K562 (cell line): ENCODE data around the gene DNAJC12. TPM values are rescaled to one million over a fixed set of nuclear protein-coding genes. Genes with fewer than 3 reads are reported as not detected.

Source experiments
- ATAC-seq: fragments of 200-7000 bp; cut with Tn5 transposase; 3 replicates; pipeline ENCODE4 v1.9.1; 2020; ENCODE audit warnings: moderate library complexity
- BruUV-seq: library from RNA; stranded (reverse); fragments of 400-500 nt; replicated peaks from 2 replicates; lab custom pipeline; 2021; lab: Mats Ljungman, UMichigan
- CTCF ChIA-PET: fragments of 300-600 bp; formaldehyde crosslinking; extraction: SDS; loops from one replicate; lab custom pipeline; 2021; ENCODE audit warnings: low intra/inter-chr PET ratio; lab: Yijun Ruan, JAX
- POLR2A ChIA-PET: fragments of 300-600, 350-650 bp; sonication (Branson Sonifier 250); formaldehyde crosslinking; extraction: SDS; loops from one replicate; lab custom pipeline; 2021; ENCODE audit warnings: antibody characterized with exemption, inconsistent platforms; lab: Yijun Ruan, JAX
- DNase-seq, 4 experiments: peaks; one replicate each; pipeline versions ENCODE4 v3.0.0 to v3.0.0-alpha.2; 2011 to 2018; ENCODE audit warnings: low spot score in 3 of 4, mixed read lengths in 3 of 4; ENCODE audit errors: extremely low read depth in 1 of 4
- FAIRE-seq: peaks from 2 replicates; lab custom pipeline; 2011; peaks lifted over from hg19 to GRCh38; lab: Jason Lieb, UNC
- H2AFZ ChIP-seq: 2 replicates; pipeline ENCODE4 v1.6.0; 2011; ENCODE audit warnings: low read depth, low read length, control low read depth, inconsistent platforms
- H3K27ac ChIP-seq: fragments of 200-600 bp; 3 replicates; pipeline ENCODE4 v1.8.0; 2011; ENCODE audit warnings: low read depth, mild to moderate bottlenecking, control low read depth, inconsistent platforms, low read length, moderate library complexity, mixed read lengths; ENCODE audit errors: extremely low read depth
- H3K27me3 ChIP-seq, 2 experiments: fragments of 300-600 bp in 1 of 2; 2 replicates in 1 of 2; 3 replicates in 1 of 2; pipeline versions ENCODE4 v1.6.0 to v1.8.0; 2011; ENCODE audit warnings: inconsistent platforms in 2 of 2, low read length in 2 of 2, mild to moderate bottlenecking in 1 of 2, mixed read lengths in 1 of 2, moderate library complexity in 1 of 2; ENCODE audit not compliant: control insufficient read depth in 2 of 2, insufficient read depth in 2 of 2
- H3K36me3 ChIP-seq: fragments of 300-600 bp; 3 replicates; pipeline ENCODE4 v1.8.0; 2011; ENCODE audit warnings: mild to moderate bottlenecking, low read length, inconsistent platforms; ENCODE audit not compliant: control insufficient read depth, insufficient read depth
- H3K4me1 ChIP-seq, 2 experiments: fragments of 200-600 bp in 1 of 2; replicated peaks in 1 of 2; 2 replicates in 1 of 2; 3 replicates in 1 of 2; pipeline versions ENCODE4 v1.5.1 to v1.8.0; 2011; ENCODE audit warnings: inconsistent platforms in 2 of 2, low read length in 2 of 2, mild to moderate bottlenecking in 1 of 2, mixed read lengths in 1 of 2, moderate library complexity in 1 of 2; ENCODE audit not compliant: control insufficient read depth in 2 of 2, insufficient read depth in 2 of 2
- H3K4me2 ChIP-seq: 2 replicates; pipeline ENCODE4 v1.6.1; 2011; ENCODE audit warnings: low read length, control low read depth, inconsistent platforms, mixed read lengths; ENCODE audit not compliant: insufficient read depth
- H3K4me3 ChIP-seq: fragments of 200-600 bp; sonication (generic), shearing (Covaris generic); 2 replicates; pipeline ENCODE4 v1.5.1; 2016; ENCODE audit warnings: control low read depth, inconsistent platforms
- H3K79me2 ChIP-seq: fragments of 200-600 bp; 3 replicates; pipeline ENCODE4 v1.8.0; 2011; ENCODE audit warnings: low read length, inconsistent platforms; ENCODE audit not compliant: control insufficient read depth, insufficient read depth
- H3K9ac ChIP-seq, 2 experiments: 2 replicates each; pipeline versions ENCODE4 v1.6.0 to v1.6.1; 2011; ENCODE audit warnings: low read depth in 2 of 2, low read length in 2 of 2, control low read depth in 1 of 2, inconsistent platforms in 1 of 2, mild to moderate bottlenecking in 1 of 2, mixed read lengths in 1 of 2; ENCODE audit not compliant: insufficient read depth in 1 of 2
- H3K9me1 ChIP-seq: one replicate; pipeline ENCODE4 v1.6.0; 2011; ENCODE audit warnings: inconsistent platforms, mild to moderate bottlenecking, low read length, moderate library complexity; ENCODE audit not compliant: control insufficient read depth, insufficient read depth
- H3K9me3 ChIP-seq: replicated peaks from 2 replicates; pipeline ENCODE4 v1.5.1; 2011; ENCODE audit warnings: low read depth, low read length, inconsistent platforms; ENCODE audit not compliant: control insufficient read depth, insufficient read depth
- H4K20me1 ChIP-seq: replicated peaks from 2 replicates; pipeline ENCODE4 v1.6.1; 2011; ENCODE audit warnings: low read length, inconsistent platforms, mixed read lengths; ENCODE audit not compliant: control insufficient read depth, insufficient read depth
- CEBPG ChIP-seq, 3 experiments: fragments of 200-800 bp in 1 of 3; sonication (Bioruptor generic) in 1 of 3; sonication (generic) in 1 of 3; formaldehyde crosslinking in 1 of 3; IDR thresholded peaks in 2 of 3; conservative IDR thresholded peaks in 1 of 3; 2 replicates each; pipeline versions ENCODE4 v1.6.1 to v1.8.0; 2016 to 2022; ENCODE audit warnings: missing compliant biosample characterization in 2 of 3, missing genetic modification characterization in 2 of 3, mild to moderate bottlenecking in 1 of 3, missing genetic modification reagents in 1 of 3
- KDM5B ChIP-seq: fragments of 200-600 bp; sonication (generic); IDR thresholded peaks from 2 replicates; pipeline ENCODE4 v1.6.1; 2012; ENCODE audit warnings: low read depth, mild to moderate bottlenecking, moderate library complexity, low read length, control low read depth, inconsistent platforms; ENCODE audit not compliant: insufficient replicate concordance
- LARP7 ChIP-seq: fragments of 450-650 bp; IDR thresholded peaks from 2 replicates; pipeline ENCODE4 v1.6.1; 2016
- NCOA2 ChIP-seq, 2 experiments: fragments of 450-650 bp; IDR thresholded peaks; 2 replicates each; pipeline ENCODE4 v1.6.1; 2018; ENCODE audit warnings: mild to moderate bottlenecking in 2 of 2, moderate library complexity in 1 of 2; ENCODE audit not compliant: partially characterized antibody in 2 of 2
- NFIC ChIP-seq: fragments of 450-650 bp; IDR thresholded peaks from 2 replicates; pipeline ENCODE4 v1.6.1; 2017; ENCODE audit warnings: mild to moderate bottlenecking, inconsistent platforms
- PTRF ChIP-seq: fragments of 450-650 bp; IDR thresholded peaks from 2 replicates; pipeline ENCODE4 v1.6.1; 2016; ENCODE audit warnings: mild to moderate bottlenecking, missing genetic modification characterization, missing compliant biosample characterization
- SIRT6 ChIP-seq: IDR thresholded peaks from one replicate; pipeline ENCODE4 v1.6.1; 2012; ENCODE audit warnings: low read depth, mild to moderate bottlenecking, control low read depth, inconsistent platforms, low read length, moderate library complexity
- SREBF1 ChIP-seq: fragments of 150-350 bp; IDR thresholded peaks from 2 replicates; pipeline ENCODE4 v1.6.1; 2014; ENCODE audit warnings: antibody characterized with exemption, low read depth, low read length, borderline replicate concordance
- TCF3 ChIP-seq: sonication (generic); formaldehyde crosslinking; IDR thresholded peaks from 2 replicates; pipeline ENCODE4 v1.4.0; 2020; ENCODE audit warnings: mild to moderate bottlenecking, missing genetic modification reagents
- TRIM28 ChIP-seq: fragments of 450-650 bp; IDR thresholded peaks from 2 replicates; pipeline ENCODE4 v1.6.1; 2017
- ZNF408 ChIP-seq: fragments of 250-450 bp; sonication (Bioruptor Pico); IDR thresholded peaks from 2 replicates; pipeline ENCODE4 v1.4.0; 2020; ENCODE audit warnings: low read depth, mild to moderate bottlenecking, moderate library complexity
- ZNF583 ChIP-seq: fragments of 250-450 bp; sonication (Bioruptor Pico); IDR thresholded peaks from 2 replicates; pipeline ENCODE4 v1.4.0; 2020
- WGBS: fragments of 100-300 bp; shearing (Covaris generic); methylation state at CpG from one replicate; pipeline ENCODE4 v1.1.6; 2016; ENCODE audit warnings: low coverage, mixed read lengths; ENCODE audit not compliant: insufficient coverage; ENCODE audit errors: missing lambda C conversion rate; 5-methylcytosine and 5-hydroxymethylcytosine counted together
- in situ Hi-C: fragments of 300-500 bp; cut with MboI; formaldehyde crosslinking; loops from 4 replicates; pipeline ENCODE4 v1.15.0; 2018; ENCODE audit warnings: inconsistent platforms, mixed read lengths
- intact Hi-C: fragments of 100-400 bp; cut with micrococcal nuclease; formaldehyde crosslinking; loops from 2 replicates; pipeline ENCODE4 v1.14.2; 2022
- polyA plus RNA-seq, 8 experiments: library from polyadenylated mRNA; depleted of rRNA in 4 of 8; stranded (reverse) in 5 of 8; unstranded in 3 of 8; fragments of >200 nt; fragmentation: Nextera tagmentation in 2 of 8; fragmentation: Illumina TruSeq in 1 of 8; extraction: Ambion mirVana in 2 of 8; extraction: Trizol in 1 of 8; gene quantifications; 2 replicates each; pipeline versions ENCODE4 v1.2.1 to v1.2.3, GENCODE V29; 2011 to 2014; ENCODE audit warnings: inconsistent platforms in 1 of 8, missing spikeins in 1 of 8
- total RNA-seq, 7 experiments: library from RNA; depleted of rRNA in 6 of 7; stranded (reverse); fragments of >200 nt in 6 of 7; fragmentation: Illumina TruSeq in 2 of 7; extraction: Trizol in 2 of 7; gene quantifications; 2 replicates each; pipeline versions ENCODE4 v1.2.1 to v1.2.3, GENCODE V29; 2011 to 2021; ENCODE audit warnings: low replicate concordance in 1 of 7
- TF ChIP-seq, protein P1 (sequence below): sonication (generic); formaldehyde crosslinking; IDR thresholded peaks from 2 replicates; pipeline ENCODE4 v1.8.0; 2023; ENCODE audit warnings: mild to moderate bottlenecking, missing genetic modification reagents
- TF ChIP-seq, protein P2 (sequence below): sonication (generic); formaldehyde crosslinking; IDR thresholded peaks from 2 replicates; pipeline ENCODE4 v1.9.0; 2022; ENCODE audit warnings: mild to moderate bottlenecking, missing genetic modification reagents
- TF ChIP-seq, protein P3 (sequence below): fragments of 450-650 bp; IDR thresholded peaks from 2 replicates; pipeline ENCODE4 v1.6.1; 2016
- TF ChIP-seq, protein P4 (sequence below): fragments of 250-450 bp; sonication (Bioruptor Pico); IDR thresholded peaks from 2 replicates; pipeline ENCODE4 v1.4.0; 2020

DNAJC12 gene
- total and polyA plus RNA-seq, 9 of the 15 experiments (the other 6 are each of a cell fraction or from before 2014, with no cell fraction given), result 7.4 to 95.9 (median 68.5) TPM

DNA sequence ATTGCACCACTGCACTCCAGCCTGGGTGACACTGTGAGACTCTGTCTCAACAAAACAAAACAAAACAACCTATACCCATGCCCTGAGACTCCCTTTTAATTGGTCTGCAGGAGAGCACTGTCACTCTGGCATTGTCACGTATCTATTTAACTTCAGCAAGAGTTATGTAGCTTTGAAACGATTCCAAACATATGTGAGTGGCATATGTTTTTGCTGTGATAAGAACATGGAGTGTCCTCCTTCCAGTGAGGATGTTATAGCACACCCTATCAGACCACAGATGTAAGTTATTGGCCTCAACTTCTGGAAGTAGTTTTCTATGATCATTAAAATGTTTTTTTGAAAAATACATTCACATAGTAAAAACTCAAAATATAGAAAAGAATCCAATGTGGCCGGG lies 15.5 kb upstream of the DNAJC12 start:
- DNase-seq, result peak; percentile 32 to 62 (median 52)
- Histone ChIP-seq H3K4me1 (peaks cover 7 to 8% of the 10 kb centered on the region in 2 experiments; a peak in 4 of 5 replicates), H3K9me3 (no peaks in the 10 kb centered on the region), H3K79me2 (peaks cover 7% of the 10 kb centered on the region; the same call in 2 of the 3 replicates), H4K20me1 (no peaks in the 10 kb centered on the region), H3K4me3 (no peak overlapping the region), H3K4me2 (no peak overlapping the region), H2AFZ (0 out of 2 replicates have a peak overlapping the region, but pooled peaks have one; percentile 3), H3K9ac (no peak overlapping the region), H3K9me1 (no peaks in the 10 kb centered on the region), H3K27ac (no peak overlapping the region), H3K36me3 (no peaks in the 10 kb centered on the region; the same call in 2 of the 3 replicates), H3K27me3 (no peaks in the 10 kb centered on the region)
- FAIRE-seq, result peak; percentile 71
- 23% methylated on average over 3 of the region's 3 CpGs for WGBS
- intact Hi-C loops, result no loop called here
- POLR2A ChIA-PET, result interaction anchor here (1.1 to 1.3 kb wide), 2 partner anchors 12 to 15 kb away, joined by 3 to 4 read pairs; partner anchors contain the start of gene DNAJC12
- peak; percentile 34 for ATAC-seq
- BruUV-seq, result no TSS peak
- CTCF ChIA-PET, result no interaction called here
- in situ Hi-C loops, result loop anchor here (10.0 kb wide), 1 partner anchor 451 kb away; no protein-coding TSS in a partner anchor
- TF ChIP-seq, protein P1, sequence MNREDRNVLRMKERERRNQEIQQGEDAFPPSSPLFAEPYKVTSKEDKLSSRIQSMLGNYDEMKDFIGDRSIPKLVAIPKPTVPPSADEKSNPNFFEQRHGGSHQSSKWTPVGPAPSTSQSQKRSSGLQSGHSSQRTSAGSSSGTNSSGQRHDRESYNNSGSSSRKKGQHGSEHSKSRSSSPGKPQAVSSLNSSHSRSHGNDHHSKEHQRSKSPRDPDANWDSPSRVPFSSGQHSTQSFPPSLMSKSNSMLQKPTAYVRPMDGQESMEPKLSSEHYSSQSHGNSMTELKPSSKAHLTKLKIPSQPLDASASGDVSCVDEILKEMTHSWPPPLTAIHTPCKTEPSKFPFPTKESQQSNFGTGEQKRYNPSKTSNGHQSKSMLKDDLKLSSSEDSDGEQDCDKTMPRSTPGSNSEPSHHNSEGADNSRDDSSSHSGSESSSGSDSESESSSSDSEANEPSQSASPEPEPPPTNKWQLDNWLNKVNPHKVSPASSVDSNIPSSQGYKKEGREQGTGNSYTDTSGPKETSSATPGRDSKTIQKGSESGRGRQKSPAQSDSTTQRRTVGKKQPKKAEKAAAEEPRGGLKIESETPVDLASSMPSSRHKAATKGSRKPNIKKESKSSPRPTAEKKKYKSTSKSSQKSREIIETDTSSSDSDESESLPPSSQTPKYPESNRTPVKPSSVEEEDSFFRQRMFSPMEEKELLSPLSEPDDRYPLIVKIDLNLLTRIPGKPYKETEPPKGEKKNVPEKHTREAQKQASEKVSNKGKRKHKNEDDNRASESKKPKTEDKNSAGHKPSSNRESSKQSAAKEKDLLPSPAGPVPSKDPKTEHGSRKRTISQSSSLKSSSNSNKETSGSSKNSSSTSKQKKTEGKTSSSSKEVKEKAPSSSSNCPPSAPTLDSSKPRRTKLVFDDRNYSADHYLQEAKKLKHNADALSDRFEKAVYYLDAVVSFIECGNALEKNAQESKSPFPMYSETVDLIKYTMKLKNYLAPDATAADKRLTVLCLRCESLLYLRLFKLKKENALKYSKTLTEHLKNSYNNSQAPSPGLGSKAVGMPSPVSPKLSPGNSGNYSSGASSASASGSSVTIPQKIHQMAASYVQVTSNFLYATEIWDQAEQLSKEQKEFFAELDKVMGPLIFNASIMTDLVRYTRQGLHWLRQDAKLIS (CRISPR knock-in tag), result no peak
- TF ChIP-seq, protein P2, sequence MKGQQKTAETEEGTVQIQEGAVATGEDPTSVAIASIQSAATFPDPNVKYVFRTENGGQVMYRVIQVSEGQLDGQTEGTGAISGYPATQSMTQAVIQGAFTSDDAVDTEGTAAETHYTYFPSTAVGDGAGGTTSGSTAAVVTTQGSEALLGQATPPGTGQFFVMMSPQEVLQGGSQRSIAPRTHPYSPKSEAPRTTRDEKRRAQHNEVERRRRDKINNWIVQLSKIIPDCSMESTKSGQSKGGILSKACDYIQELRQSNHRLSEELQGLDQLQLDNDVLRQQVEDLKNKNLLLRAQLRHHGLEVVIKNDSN (CRISPR knock-in tag), result no peak
- TF ChIP-seq ZNF583 (CRISPR knock-in tag) (no peak), TCF3 (peak; percentile 73), SREBF1 (no peak), NFIC (peak; percentile 89), NCOA2 (IDR thresholded peaks at IDR 0.05; ENCODE audit: partially characterized antibody in 2 of 2) (no peak), SIRT6 (no peak), PTRF (tag) (no peak), ZNF408 (CRISPR knock-in tag) (no peak), KDM5B (no peak), CEBPG (CRISPR knock-in tag; IDR thresholded peaks at IDR 0.05) (no peak), CEBPG (tag; conservative IDR thresholded peaks at IDR 0.05 in 1 of 2, IDR thresholded peaks at IDR 0.05 in 1 of 2) (0 out of 4 replicates have a peak, but pooled peaks of 1 of the 2 experiments have one; percentile 15), LARP7 (no peak), TRIM28 (no peak)
- TF ChIP-seq, protein P3, sequence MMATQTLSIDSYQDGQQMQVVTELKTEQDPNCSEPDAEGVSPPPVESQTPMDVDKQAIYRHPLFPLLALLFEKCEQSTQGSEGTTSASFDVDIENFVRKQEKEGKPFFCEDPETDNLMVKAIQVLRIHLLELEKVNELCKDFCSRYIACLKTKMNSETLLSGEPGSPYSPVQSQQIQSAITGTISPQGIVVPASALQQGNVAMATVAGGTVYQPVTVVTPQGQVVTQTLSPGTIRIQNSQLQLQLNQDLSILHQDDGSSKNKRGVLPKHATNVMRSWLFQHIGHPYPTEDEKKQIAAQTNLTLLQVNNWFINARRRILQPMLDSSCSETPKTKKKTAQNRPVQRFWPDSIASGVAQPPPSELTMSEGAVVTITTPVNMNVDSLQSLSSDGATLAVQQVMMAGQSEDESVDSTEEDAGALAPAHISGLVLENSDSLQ, result peak; percentile 89
- TF ChIP-seq, protein P4, sequence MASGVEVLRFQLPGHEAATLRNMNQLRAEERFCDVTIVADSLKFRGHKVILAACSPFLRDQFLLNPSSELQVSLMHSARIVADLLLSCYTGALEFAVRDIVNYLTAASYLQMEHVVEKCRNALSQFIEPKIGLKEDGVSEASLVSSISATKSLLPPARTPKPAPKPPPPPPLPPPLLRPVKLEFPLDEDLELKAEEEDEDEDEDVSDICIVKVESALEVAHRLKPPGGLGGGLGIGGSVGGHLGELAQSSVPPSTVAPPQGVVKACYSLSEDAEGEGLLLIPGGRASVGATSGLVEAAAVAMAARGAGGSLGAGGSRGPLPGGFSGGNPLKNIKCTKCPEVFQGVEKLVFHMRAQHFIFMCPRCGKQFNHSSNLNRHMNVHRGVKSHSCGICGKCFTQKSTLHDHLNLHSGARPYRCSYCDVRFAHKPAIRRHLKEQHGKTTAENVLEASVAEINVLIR (CRISPR knock-in tag), result no peak
